M059J (cell line): ENCODE results near the gene CC2D2A. TPM values are rescaled to one million over a fixed set of nuclear protein-coding genes. Genes with fewer than 3 reads are reported as not detected.
"Not testable (repeated sequence)": the region's sequence is repeated elsewhere in the genome, so short reads cannot be mapped to it uniquely, and the experiment has no call there.

Source experiments
- DNase-seq: peaks from one replicate; pipeline ENCODE4 v3.0.0-alpha.2; 2012; ENCODE audit warnings: low read depth
- total RNA-seq: library from RNA; depleted of rRNA; stranded (reverse); fragments of >200 nt; shearing (Covaris generic); gene quantifications from 2 replicates; pipeline ENCODE4 v1.2.3, GENCODE V29; 2014

CC2D2A gene
- total RNA-seq, 1 experiment from 2014 or later: 26.8 TPM

GRCh38 chr4:15557786-15558550 is 88.3 kb downstream of the CC2D2A start:
- DNase-seq: no peak

- no peak for DNase-seq
Observed at GRCh38 chr4:15558561-15558960, 88.9 kb downstream of the CC2D2A start.

- DNase-seq: no peak
Observed at GRCh38 chr4:15562114-15562513, 92.4 kb downstream of the CC2D2A start.

GRCh38 chr4:15562623-15563022 is 92.9 kb downstream of the CC2D2A start:
- no peak for DNase-seq

- no peak for DNase-seq
Observed at GRCh38 chr4:15563871-15564270, 94.2 kb downstream of the CC2D2A start.

GRCh38 chr4:15568821-15569220 is 99.1 kb downstream of the CC2D2A start:
- DNase-seq: no peak

GRCh38 chr4:15569746-15570145 is 100.1 kb downstream of the CC2D2A start:
- no peak for DNase-seq

- DNase-seq: no peak
Observed at GRCh38 chr4:15575966-15576365, 106.3 kb downstream of the CC2D2A start.

GRCh38 chr4:15577508-15577907 is 107.8 kb downstream of the CC2D2A start:
- DNase-seq: no peak

GRCh38 chr4:15584785-15585184 is 115.1 kb downstream of the CC2D2A start:
- DNase-seq: no peak

GRCh38 chr4:15585331-15585730 is 115.6 kb downstream of the CC2D2A start:
- DNase-seq: no peak

GRCh38 chr4:15586066-15586465 is 116.4 kb downstream of the CC2D2A start:
- no peak for DNase-seq

GRCh38 chr4:15587649-15588048 is 118.0 kb downstream of the CC2D2A start:
- DNase-seq: no peak

- DNase-seq: no peak
Observed at GRCh38 chr4:15592799-15593198, 123.1 kb downstream of the CC2D2A start.

GRCh38 chr4:15598644-15599043 is 129.0 kb downstream of the CC2D2A start:
- no peak for DNase-seq

GRCh38 chr4:15600176-15600575 is 130.5 kb downstream of the CC2D2A start:
- no peak for DNase-seq

- no peak for DNase-seq
Observed at GRCh38 chr4:15601862-15602261, 132.2 kb downstream of the CC2D2A start.

GRCh38 chr4:15605537-15605936 is 135.9 kb downstream of the CC2D2A start:
- no peak for DNase-seq

GRCh38 chr4:15610855-15611254 is 141.2 kb downstream of the CC2D2A start:
- DNase-seq: no peak

- DNase-seq: no peak
Observed at GRCh38 chr4:15612136-15612535, 142.5 kb downstream of the CC2D2A start.

- DNase-seq: not testable (repeated sequence)
Observed at GRCh38 chr4:15614891-15615290, 145.2 kb downstream of the CC2D2A start.

- DNase-seq: not testable (repeated sequence)
Observed at GRCh38 chr4:15617407-15617806, 147.7 kb downstream of the CC2D2A start.

- DNase-seq: no peak
Observed at GRCh38 chr4:15636818-15637217, 167.1 kb downstream of the CC2D2A start.

- no peak for DNase-seq
Observed at GRCh38 chr4:15638418-15638817, 168.7 kb downstream of the CC2D2A start.
